ENCODE measurements around the gene KRT83. TPM values are rescaled to one million over a fixed set of nuclear protein-coding genes. Genes with fewer than 3 reads are reported as not detected.

Gene KRT83
- total RNA-seq, 1 donor from 2014 or later: not detected

DNA sequence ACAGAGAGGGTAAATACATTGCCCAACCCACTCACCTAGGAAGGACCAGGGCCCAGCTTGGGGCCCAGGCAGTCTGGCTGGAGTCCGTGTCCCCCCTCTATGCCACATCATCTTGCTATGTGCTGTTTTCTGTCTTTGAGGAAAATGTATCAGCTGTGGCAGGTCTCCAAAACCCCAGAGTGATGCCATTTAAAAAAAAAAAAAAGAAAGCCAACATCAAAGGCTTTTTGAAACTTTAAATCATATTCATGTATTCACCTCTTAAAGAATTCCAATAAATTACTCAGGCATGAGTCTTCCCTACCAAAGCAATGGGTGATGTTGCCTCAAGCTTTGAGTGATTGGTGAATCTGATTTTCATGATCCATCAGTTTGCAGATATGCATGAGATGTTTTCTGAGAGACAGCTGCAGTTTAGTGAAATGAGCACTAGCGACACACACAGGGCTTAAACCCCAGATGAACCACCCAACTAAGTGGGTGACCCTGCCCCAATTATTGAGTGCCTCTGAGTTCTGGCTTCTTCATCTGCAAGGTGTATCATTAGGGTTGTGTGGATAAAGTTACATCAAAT lies 35.9 kb downstream of the KRT83 start:
- Histone ChIP-seq H3K27ac (no peak overlapping the region), H3K27me3 (no peaks in the 10 kb centered on the region), H3K36me3 (no peaks in the 10 kb centered on the region), H3K4me3 (no peak overlapping the region), H3K9me3 (no peaks in the 10 kb centered on the region), H3K4me1 (peaks cover 0 to 10% of the 10 kb centered on the region in 2 donors)
- no peak for DNase-seq (ENCODE audit: low spot score in 2 of 2)
- intact Hi-C loops (cut with DNase I): no loop called here
- TF ChIP-seq, protein P1, sequence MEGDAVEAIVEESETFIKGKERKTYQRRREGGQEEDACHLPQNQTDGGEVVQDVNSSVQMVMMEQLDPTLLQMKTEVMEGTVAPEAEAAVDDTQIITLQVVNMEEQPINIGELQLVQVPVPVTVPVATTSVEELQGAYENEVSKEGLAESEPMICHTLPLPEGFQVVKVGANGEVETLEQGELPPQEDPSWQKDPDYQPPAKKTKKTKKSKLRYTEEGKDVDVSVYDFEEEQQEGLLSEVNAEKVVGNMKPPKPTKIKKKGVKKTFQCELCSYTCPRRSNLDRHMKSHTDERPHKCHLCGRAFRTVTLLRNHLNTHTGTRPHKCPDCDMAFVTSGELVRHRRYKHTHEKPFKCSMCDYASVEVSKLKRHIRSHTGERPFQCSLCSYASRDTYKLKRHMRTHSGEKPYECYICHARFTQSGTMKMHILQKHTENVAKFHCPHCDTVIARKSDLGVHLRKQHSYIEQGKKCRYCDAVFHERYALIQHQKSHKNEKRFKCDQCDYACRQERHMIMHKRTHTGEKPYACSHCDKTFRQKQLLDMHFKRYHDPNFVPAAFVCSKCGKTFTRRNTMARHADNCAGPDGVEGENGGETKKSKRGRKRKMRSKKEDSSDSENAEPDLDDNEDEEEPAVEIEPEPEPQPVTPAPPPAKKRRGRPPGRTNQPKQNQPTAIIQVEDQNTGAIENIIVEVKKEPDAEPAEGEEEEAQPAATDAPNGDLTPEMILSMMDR (IDR thresholded peaks at IDR 0.05): no peak

DNA sequence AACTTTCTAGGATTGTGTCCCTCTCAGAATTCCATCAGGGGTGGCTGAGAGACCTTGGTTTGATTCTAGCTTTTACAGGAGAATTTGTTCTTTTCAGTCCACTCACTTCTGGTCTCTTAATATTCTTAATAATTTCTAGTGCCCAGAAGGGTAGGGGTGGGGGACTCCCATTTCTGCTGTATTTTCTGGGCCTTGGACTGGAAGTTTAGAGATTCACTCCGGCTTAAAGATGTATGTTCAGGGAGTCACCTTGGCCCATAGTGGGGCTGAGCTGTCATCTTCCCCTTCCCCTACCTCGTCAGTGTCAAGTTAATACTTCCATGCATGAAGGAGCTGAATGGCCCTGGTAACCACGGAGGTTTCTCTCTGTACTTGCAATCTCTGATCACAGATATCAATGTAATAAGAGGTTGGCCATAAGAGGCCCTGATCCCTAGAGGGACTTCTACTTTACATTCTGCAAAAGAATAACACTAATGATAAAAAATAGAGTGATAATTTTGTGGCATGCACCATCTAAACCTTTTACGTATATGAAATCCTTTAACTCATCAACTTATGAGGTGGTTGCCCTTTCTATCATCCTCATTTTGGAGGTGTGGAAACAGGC lies 36.5 kb downstream of the KRT83 start:
- H3K4me3 ChIP-seq: no peak overlapping the region
- H3K27ac ChIP-seq: no peak overlapping the region
- H3K4me1 ChIP-seq: peaks cover 5 to 15% of the 10 kb centered on the region in 2 donors
- H3K36me3 ChIP-seq: no peaks in the 10 kb centered on the region
- DNase-seq (ENCODE audit: low spot score in 2 of 2): peak in 1 of 2 donors; percentile 27
- TF ChIP-seq, protein P1 (IDR thresholded peaks at IDR 0.05): no peak
- H3K9me3 ChIP-seq: no peaks in the 10 kb centered on the region
- H3K27me3 ChIP-seq: no peaks in the 10 kb centered on the region
- intact Hi-C loops (cut with DNase I): loop anchor here (5.0 kb wide), 1 partner anchor 332 kb away; the partner anchor contains the start of gene ACVR1B

DNA sequence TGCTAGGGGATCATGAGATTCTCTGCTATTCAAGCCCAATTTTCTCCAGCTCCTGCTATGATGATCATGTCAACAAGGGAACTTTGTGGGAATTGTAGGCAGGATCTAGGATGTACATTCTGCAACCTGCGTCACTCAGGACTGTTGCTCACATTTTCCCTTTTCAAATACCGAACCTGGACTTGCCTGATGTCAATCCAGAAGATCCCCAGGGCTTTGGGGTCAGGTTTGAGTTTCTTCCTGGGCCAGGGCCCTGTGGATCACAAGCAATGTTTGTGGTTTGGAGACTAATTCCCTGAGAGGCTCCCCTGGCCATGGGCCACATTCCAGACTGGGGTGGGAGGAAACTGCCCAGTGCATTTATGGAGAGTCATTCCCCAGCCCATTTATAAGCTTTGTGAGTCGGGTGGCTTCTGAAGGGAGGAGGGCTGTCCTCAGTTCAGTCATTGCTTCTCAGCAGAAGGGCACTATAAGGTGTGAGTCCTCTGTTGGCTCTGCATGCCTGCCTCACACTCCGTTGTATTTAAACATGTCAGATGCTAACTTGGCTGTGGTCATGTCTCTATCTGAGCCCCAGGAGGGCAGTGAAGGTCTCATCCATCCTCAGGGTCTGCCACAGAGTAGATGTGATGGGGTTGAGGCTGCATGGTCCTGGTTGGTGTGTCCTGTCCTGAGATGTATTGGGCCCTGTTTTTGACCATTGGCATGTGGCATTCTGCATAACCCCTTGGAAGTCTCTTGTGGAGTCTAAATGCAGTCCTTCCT lies 40.2 kb downstream of the KRT83 start:
- H3K4me1 ChIP-seq: peaks cover 7 to 28% of the 10 kb centered on the region in 2 donors
- H3K27me3 ChIP-seq: no peaks in the 10 kb centered on the region
- peak overlapping the region; percentile 81 to 94 for H3K27ac ChIP-seq
- no peaks in the 10 kb centered on the region for H3K9me3 ChIP-seq
- no peaks in the 10 kb centered on the region for H3K36me3 ChIP-seq
- H3K4me3 ChIP-seq: no peak overlapping the region
- peak; percentile 39 to 94 for DNase-seq (ENCODE audit: low spot score in 2 of 2)
- TF ChIP-seq, protein P1 (IDR thresholded peaks at IDR 0.05): no peak
- intact Hi-C loops (cut with DNase I): loop anchor here (1.0 to 5.0 kb wide), 3 partner anchors 46 to 329 kb away; partner anchors contain the start of gene ACVR1B

DNA sequence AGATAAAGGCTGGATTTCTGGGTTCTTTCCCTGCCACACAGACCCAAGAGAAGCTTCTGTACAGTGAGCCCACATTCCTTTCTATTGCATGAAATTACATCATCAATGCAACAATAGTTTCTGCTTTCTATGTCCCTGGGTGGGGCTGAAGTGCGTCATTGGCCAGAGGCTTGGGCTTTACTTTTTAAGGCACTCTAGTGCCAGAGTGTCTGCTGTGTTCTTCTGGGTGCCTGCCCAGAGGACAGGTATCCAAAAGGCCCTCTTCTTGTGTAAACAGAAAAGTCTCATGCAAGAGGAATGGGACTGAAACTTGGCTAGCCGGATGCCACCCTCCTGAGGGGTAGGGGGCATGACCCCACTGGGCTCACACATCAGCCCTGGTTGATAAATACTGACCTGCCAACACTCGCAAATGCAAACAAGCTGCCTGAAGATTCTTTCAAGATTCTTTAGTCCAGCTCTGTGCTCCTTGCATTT lies 40.8 kb downstream of the KRT83 start:
- TF ChIP-seq, protein P1 (IDR thresholded peaks at IDR 0.05): no peak
- intact Hi-C loops (cut with DNase I): loop anchor here (1.0 to 5.0 kb wide), 3 partner anchors 46 to 328 kb away; partner anchors contain the start of gene ACVR1B
- H3K36me3 ChIP-seq: no peaks in the 10 kb centered on the region
- H3K9me3 ChIP-seq: no peaks in the 10 kb centered on the region
- H3K4me3 ChIP-seq: no peak overlapping the region
- DNase-seq (ENCODE audit: low spot score in 2 of 2): peak; percentile 44 to 91
- peaks cover 7 to 28% of the 10 kb centered on the region in 2 donors for H3K4me1 ChIP-seq
- peak overlapping the region; percentile 81 to 94 for H3K27ac ChIP-seq
- no peaks in the 10 kb centered on the region for H3K27me3 ChIP-seq

DNA sequence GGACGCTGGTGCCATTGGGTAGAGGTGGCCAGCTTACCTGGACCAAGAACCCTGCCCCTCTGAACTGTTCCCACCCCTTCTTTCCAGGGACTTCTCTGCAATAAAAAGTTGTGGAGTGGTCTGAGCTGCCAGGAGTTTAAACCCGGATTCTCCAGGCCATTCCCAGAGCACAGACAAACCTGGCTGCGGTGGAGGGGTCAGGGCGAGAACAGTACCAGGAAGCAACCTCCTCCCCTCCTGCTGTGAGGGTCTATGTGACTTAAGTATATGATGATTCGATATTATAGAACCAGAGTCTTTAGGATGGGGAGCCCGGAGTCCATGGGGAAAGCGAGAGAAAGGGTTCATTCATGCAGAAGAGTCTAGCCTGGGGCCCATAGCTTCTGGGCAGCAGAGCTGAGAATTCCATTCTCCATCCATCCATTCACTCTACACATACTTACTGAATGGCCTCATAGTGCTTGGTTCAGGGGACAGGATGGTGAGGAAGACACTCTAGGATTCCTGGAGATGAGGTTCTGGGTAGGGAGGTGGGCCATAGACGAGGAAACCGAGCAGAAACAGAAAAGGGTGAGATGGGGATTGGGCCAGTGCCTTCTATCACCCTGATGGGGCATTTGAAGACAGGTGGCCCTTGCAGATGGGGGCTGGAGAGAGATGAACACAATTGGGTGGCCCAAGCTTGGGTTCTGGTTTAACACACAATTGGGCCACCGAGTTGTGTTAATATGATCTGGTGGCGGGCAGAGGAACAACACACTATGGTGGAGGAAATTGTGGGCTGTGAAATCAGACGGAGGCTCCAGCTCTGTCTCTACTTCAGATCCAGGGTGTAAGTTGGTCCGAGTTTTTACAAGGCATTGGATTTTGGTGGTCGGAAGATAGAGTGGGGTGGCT lies 41.5 kb downstream of the KRT83 start:
- DNase-seq (ENCODE audit: low spot score in 2 of 2): peak in 1 of 2 donors; percentile 55
- H3K27ac ChIP-seq: peak overlapping the region; percentile 81 to 94
- peaks cover 7 to 28% of the 10 kb centered on the region in 2 donors for H3K4me1 ChIP-seq
- intact Hi-C loops (cut with DNase I): loop anchor here (1.0 to 5.0 kb wide), 6 partner anchors 31 to 327 kb away; partner anchors contain the start of gene ACVR1B
- H3K9me3 ChIP-seq: no peaks in the 10 kb centered on the region
- no peaks in the 10 kb centered on the region for H3K27me3 ChIP-seq
- TF ChIP-seq, protein P1 (IDR thresholded peaks at IDR 0.05): no peak
- no peak overlapping the region for H3K4me3 ChIP-seq
- H3K36me3 ChIP-seq: no peaks in the 10 kb centered on the region

All from ascending aorta (tissue), 2 donors.